Parathyroid adenoma (tissue), 2 donors: ENCODE measurements around the gene C1QTNF12.
"Not testable (repeated sequence)": the region's sequence is repeated elsewhere in the genome, so short reads cannot be mapped to it uniquely, and the experiment has no call there.

Experiments
- H2AFZ ChIP-seq: fragments of 300-600 bp; sonication (generic); one replicate; pipeline ENCODE4 v1.7.0; 2017; ENCODE audit warnings: antibody characterized with exemption, mild to moderate bottlenecking
- H3K27ac ChIP-seq: fragments of 300-600 bp; sonication (generic); one replicate; pipeline ENCODE4 v1.7.0; 2017
- H3K27me3 ChIP-seq: fragments of 300-600 bp; sonication (generic); one replicate; pipeline ENCODE4 v1.7.0; 2017; ENCODE audit warnings: low read length; ENCODE audit not compliant: control insufficient read depth, insufficient read depth
- H3K36me3 ChIP-seq: fragments of 300-600 bp; sonication (generic); one replicate; pipeline ENCODE4 v1.7.0; 2017; ENCODE audit warnings: low read length; ENCODE audit not compliant: control insufficient read depth, insufficient read depth
- H3K4me1 ChIP-seq: fragments of 300-600 bp; sonication (generic); one replicate; pipeline ENCODE4 v1.7.0; 2017; ENCODE audit warnings: control low read depth
- H3K4me2 ChIP-seq: fragments of 300-600 bp; sonication (generic); one replicate; pipeline ENCODE4 v1.7.0; 2017; ENCODE audit warnings: low read length
- H3K4me3 ChIP-seq: fragments of 300-600 bp; sonication (generic); one replicate; pipeline ENCODE4 v1.7.0; 2017; ENCODE audit warnings: low read depth, low read length
- H3K79me2 ChIP-seq: fragments of 300-600 bp; sonication (generic); one replicate; pipeline ENCODE4 v1.7.0; 2017; ENCODE audit warnings: control low read depth
- H3K9ac ChIP-seq: fragments of 300-600 bp; sonication (generic); one replicate; pipeline ENCODE4 v1.7.0; 2017; ENCODE audit warnings: mild to moderate bottlenecking
- H3K9me3 ChIP-seq: fragments of 300-600 bp; sonication (generic); one replicate; pipeline ENCODE4 v1.7.0; 2017; ENCODE audit warnings: low read length; ENCODE audit not compliant: control insufficient read depth
- TF ChIP-seq, protein P1 (sequence below): fragments of 300-600 bp; sonication (generic); IDR thresholded peaks from one replicate; pipeline ENCODE4 v1.7.0; 2017; ENCODE audit warnings: antibody characterized with exemption, mild to moderate bottlenecking
- donor health status: primary hyperparathyroidism.

C1QTNF12 gene

DNA sequence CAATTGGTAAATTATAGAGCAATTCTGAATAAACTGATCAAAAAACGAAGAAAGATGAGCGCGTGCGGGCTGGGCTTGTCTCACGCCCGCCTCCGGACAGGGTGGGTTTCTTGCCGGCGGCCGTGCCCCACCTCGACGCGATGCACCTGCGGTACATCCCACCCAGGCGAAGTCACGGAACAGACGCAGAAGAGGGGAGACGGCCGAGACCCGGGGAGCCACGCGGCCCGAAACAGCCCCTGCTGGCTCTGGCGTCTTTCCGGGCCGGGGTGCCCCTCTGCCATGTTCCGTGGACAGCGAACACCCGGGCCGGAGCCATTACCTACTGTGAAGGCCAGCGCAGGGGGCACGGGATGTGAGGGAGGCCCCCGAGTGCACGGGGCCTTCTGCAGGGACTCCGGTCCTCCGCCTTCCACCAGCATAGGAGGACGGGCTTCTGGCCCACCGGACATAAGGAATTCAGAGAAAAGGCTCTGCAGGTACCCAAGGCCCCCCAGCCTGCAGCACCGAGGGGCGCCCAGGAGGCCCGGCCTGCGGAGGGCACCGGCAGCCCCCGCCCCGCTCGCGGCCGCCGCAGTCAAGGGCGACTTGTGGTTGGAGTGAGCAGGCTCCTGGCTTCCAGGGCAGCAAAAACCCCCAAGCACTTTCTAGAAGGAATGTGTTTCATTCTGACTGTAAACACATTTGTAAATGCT, 7.6 kb upstream of the C1QTNF12 start:
- H3K9ac ChIP-seq: no peak overlapping the region
- TF ChIP-seq, protein P1, sequence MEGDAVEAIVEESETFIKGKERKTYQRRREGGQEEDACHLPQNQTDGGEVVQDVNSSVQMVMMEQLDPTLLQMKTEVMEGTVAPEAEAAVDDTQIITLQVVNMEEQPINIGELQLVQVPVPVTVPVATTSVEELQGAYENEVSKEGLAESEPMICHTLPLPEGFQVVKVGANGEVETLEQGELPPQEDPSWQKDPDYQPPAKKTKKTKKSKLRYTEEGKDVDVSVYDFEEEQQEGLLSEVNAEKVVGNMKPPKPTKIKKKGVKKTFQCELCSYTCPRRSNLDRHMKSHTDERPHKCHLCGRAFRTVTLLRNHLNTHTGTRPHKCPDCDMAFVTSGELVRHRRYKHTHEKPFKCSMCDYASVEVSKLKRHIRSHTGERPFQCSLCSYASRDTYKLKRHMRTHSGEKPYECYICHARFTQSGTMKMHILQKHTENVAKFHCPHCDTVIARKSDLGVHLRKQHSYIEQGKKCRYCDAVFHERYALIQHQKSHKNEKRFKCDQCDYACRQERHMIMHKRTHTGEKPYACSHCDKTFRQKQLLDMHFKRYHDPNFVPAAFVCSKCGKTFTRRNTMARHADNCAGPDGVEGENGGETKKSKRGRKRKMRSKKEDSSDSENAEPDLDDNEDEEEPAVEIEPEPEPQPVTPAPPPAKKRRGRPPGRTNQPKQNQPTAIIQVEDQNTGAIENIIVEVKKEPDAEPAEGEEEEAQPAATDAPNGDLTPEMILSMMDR: no peak

DNA sequence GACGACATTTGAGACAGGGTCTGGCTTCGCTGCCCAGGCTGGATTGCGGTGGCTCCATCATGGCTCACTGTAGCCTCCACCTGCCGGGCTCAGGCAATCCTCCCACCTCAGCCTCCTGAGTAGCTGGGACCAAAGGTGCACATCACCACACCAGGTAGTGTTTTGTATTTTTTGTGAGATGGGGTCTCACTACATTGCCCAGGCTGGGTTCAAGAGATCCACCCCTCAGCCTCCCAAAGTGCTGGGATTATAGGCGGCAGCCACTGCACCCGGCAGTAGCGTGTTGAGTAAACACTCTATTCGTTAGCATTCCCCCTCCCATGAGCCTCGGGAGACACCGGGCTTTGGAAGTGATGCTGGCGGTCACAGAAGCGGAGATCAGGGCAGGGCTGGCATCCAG, 6.8 kb upstream of the C1QTNF12 start:
- no peaks in the 10 kb centered on the region for H3K4me1 ChIP-seq
- no peak overlapping the region for H3K4me3 ChIP-seq
- H3K9me3 ChIP-seq: no peaks in the 10 kb centered on the region
- no peaks in the 10 kb centered on the region for H3K36me3 ChIP-seq
- no peaks in the 10 kb centered on the region for H3K27me3 ChIP-seq
- no peak overlapping the region for H3K9ac ChIP-seq
- H3K79me2 ChIP-seq: no peaks in the 10 kb centered on the region
- no peak overlapping the region for H2AFZ ChIP-seq
- TF ChIP-seq, protein P1: no peak
- no peak overlapping the region for H3K27ac ChIP-seq
- H3K4me2 ChIP-seq: no peak overlapping the region

More for the DNA sequence above, 7.6 kb upstream of the C1QTNF12 start:
- no peaks in the 10 kb centered on the region for H3K79me2 ChIP-seq
- no peak overlapping the region for H3K27ac ChIP-seq
- H3K36me3 ChIP-seq: no peaks in the 10 kb centered on the region
- H3K9me3 ChIP-seq: no peaks in the 10 kb centered on the region
- no peak overlapping the region for H3K4me3 ChIP-seq
- H3K4me1 ChIP-seq: no peaks in the 10 kb centered on the region
- H2AFZ ChIP-seq: no peak overlapping the region
- no peak overlapping the region for H3K4me2 ChIP-seq
- no peaks in the 10 kb centered on the region for H3K27me3 ChIP-seq

DNA sequence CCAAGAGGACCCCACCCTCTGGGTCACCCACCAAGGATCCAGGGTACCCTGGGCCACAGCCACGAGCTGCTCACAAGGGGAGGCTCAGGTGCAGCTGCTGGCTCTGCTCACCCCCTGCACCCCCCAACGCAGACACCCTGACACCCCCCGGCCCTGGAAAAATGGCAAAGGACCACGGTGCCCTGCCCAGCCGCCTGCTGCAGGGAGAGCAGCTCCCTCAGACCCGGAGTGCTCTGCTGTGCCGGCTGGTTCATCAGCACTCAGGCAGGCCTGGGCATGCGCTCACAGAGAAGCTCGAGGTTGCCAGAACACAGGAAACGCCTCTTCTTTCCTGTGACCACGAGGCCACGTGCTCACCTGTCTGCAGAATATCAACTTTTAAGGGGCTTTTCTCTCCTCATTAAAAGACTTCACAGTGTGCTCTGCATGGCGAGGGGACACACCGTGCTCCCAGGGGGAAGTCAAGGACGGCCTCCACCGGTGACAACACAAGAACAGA, 4.3 kb upstream of the C1QTNF12 start:
- TF ChIP-seq, protein P1: no peak
- no peak overlapping the region for H3K27ac ChIP-seq
- no peaks in the 10 kb centered on the region for H3K9me3 ChIP-seq
- no peaks in the 10 kb centered on the region for H3K36me3 ChIP-seq
- no peak overlapping the region for H3K9ac ChIP-seq
- no peak overlapping the region for H3K4me3 ChIP-seq
- no peak overlapping the region for H2AFZ ChIP-seq
- no peaks in the 10 kb centered on the region for H3K4me1 ChIP-seq
- no peaks in the 10 kb centered on the region for H3K27me3 ChIP-seq
- H3K4me2 ChIP-seq: no peak overlapping the region
- H3K79me2 ChIP-seq: no peaks in the 10 kb centered on the region

DNA sequence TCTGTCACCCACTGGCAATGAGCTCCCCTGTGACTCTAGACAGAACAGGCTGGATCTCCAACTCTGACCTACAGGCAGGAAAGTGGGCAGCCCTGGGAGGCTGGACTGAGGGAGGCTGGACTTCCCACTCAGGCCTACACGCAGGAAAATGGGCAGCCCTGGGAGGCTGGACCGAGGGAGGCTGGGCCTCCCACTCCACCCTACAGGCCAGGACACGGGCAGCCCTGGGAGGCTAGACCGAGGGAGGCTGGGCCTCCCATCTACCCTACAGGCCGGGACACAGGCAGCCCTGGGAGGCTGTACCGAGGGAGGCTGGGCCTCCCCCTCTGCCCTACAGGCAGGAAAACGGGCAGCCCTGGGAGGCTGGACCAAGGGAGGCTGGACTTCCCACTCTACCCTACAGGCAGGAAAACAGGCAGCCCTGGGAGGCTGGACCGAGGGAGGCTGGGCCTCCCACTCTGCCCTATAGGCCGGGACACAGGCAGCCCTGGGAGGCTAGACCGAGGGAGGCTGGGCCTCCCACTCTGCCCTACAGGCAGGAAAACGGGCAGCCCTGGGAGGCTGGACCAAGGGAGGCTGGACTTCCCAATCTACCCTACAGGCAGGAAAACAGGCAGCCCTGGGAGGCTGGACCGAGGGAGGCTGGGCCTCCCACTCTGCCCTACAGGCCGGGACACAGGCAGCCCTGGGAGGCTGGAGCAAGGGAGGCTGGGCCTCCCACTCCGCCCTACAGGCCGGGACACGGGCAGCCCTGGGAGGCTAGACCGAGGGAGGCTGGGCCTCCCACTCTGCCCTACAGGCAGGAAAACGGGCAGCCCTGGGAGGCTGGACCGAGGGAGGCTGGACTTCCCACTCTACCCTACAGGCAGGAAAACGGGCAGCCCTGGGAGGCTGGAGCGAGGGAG, 1.7 kb upstream of the C1QTNF12 start:
- not testable (repeated sequence) for H3K4me2 ChIP-seq, H3K27me3 ChIP-seq, H3K9ac ChIP-seq, H3K4me1 ChIP-seq, H3K79me2 ChIP-seq, H2AFZ ChIP-seq, H3K9me3 ChIP-seq, H3K4me3 ChIP-seq, H3K36me3 ChIP-seq, H3K27ac ChIP-seq

DNA sequence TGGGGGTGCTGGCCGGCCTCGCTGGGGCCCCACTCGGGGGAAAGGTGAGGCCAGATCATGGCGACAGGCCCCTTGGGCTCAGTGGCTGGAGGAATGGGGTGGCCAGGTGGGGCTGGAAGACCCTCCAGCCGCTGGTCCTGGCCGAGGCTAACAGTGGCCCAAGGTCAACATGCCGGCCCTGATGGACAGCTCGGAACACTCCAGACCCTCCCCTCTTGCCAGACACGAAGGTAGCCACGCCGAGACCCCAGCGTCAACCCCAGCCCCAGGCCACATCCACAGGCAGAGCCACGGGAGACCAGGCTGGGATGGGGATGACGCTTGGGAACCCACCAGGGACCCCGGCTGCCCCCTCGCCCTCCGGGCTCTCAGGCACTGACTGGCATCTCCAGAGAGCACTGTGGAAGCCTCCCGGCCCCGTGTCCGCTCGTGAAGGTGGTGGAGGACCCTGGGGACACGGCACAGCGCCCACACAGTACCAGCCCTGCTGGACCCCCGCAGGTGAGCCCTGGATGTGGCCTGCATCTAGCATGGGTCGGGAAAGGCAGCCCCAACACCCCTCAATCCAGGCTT, 905 bp upstream of the C1QTNF12 start:
- TF ChIP-seq, protein P1: no peak
- Histone ChIP-seq H3K4me1 (no peaks in the 10 kb centered on the region), H3K9ac (no peak overlapping the region), H3K9me3 (no peaks in the 10 kb centered on the region), H3K27ac (no peak overlapping the region), H3K36me3 (no peaks in the 10 kb centered on the region), H3K4me3 (no peak overlapping the region), H3K79me2 (no peaks in the 10 kb centered on the region), H2AFZ (no peak overlapping the region), H3K4me2 (no peak overlapping the region), H3K27me3 (no peaks in the 10 kb centered on the region)
